SJCRH30 (cell line): ENCODE results near the gene TMCO1. TPM values are rescaled to one million over a fixed set of nuclear protein-coding genes. Genes with fewer than 3 reads are reported as not detected.
"Not testable (repeated sequence)": the region's sequence is repeated elsewhere in the genome, so short reads cannot be mapped to it uniquely, and the experiment has no call there.

Experiments used
- DNase-seq, 2 experiments: peaks; one replicate each; pipeline ENCODE4 v3.0.0-alpha.2; 2015 to 2020
- H3K27ac ChIP-seq: fragments of 250-450 bp; sonication (Bioruptor Pico); 2 replicates; pipeline ENCODE4 v1.5.1; 2020; ENCODE audit warnings: mild to moderate bottlenecking, moderate library complexity
- H3K27me3 ChIP-seq: fragments of 250-450 bp; sonication (Bioruptor Pico); 2 replicates; pipeline ENCODE4 v1.5.1; 2020; ENCODE audit warnings: mild to moderate bottlenecking, moderate library complexity
- H3K36me3 ChIP-seq: fragments of 250-450 bp; sonication (Bioruptor Pico); 2 replicates; pipeline ENCODE4 v1.5.1; 2020; ENCODE audit warnings: mild to moderate bottlenecking, moderate library complexity
- H3K4me1 ChIP-seq: fragments of 250-450 bp; sonication (Bioruptor Pico); 2 replicates; pipeline ENCODE4 v1.5.1; 2020; ENCODE audit warnings: mild to moderate bottlenecking, moderate library complexity
- H3K4me3 ChIP-seq: fragments of 250-450 bp; sonication (Bioruptor Pico); 2 replicates; pipeline ENCODE4 v1.5.1; 2020; ENCODE audit warnings: mild to moderate bottlenecking, moderate library complexity
- H3K9me3 ChIP-seq: fragments of 250-450 bp; sonication (Bioruptor Pico); replicated peaks from 2 replicates; pipeline ENCODE4 v1.5.1; 2020; ENCODE audit warnings: mild to moderate bottlenecking, moderate library complexity
- total RNA-seq: library from RNA; depleted of rRNA; stranded (reverse); fragments of >200 nt; shearing (Covaris generic); gene quantifications from 2 replicates; pipeline ENCODE4 v1.2.3, GENCODE V29; 2014; rRNA removed

Gene TMCO1
- total RNA-seq, 1 experiment from 2014 or later = 82.8 TPM

DNA sequence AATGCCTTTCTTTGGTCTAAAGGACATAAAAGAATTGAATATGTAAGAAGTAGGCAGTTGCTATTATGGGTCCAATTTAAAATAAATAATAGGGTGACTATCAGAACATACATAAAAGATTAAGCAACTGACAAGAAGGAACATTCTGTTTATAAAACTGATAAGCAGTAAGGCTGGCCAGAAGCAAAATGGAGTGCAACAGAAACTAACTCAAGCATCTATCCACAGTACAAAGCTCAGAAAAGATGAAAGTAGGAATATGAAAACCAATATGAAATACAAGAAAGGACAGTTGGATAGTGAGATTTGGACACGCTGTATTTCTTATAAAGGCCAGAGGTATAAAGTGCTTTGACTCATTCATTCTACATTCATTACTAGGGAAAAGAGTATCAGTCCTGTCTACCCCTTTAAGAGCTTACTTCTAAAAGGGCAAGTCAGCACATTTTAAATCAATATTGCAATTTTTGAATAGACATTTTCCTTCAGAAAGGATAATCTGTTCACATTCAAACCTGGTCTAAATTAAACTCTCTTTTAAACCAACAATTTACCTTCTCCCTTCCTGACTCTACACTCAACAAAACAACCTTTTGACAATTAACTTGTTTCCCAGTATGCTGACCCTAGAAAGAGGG, 84.7 kb downstream of the TMCO1 start:
- Histone ChIP-seq H3K27me3 (no peaks in the 10 kb centered on the region), H3K9me3 (no peaks in the 10 kb centered on the region)
- no peak for DNase-seq

DNA sequence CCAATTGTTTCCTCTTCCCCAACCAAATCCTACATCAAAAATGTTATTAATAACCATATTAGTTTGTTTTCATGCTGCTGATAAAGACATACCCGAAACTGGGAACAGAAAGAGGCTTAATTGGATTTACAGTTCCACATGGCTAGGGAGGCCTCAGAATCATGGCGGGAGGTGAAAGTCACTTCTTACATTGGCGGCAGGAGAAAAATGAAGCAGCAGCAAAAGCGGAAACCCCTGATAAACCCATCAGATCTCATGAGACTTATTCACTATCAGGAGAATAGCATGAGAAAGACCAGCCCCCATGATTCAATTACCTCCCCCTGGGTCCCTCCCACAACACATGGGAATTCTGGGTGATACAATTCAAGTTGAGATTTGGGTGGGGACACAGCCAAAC, 87.9 kb downstream of the TMCO1 start:
- peaks cover 56% of the 10 kb centered on the region for H3K36me3 ChIP-seq
- not testable (repeated sequence) for DNase-seq, H3K27me3 ChIP-seq, H3K9me3 ChIP-seq, H3K4me1 ChIP-seq, H3K4me3 ChIP-seq, H3K27ac ChIP-seq

More for the DNA sequence above, 84.7 kb downstream of the TMCO1 start:
- no peak overlapping the region for H3K4me3 ChIP-seq
- peaks cover 60% of the 10 kb centered on the region for H3K36me3 ChIP-seq
- H3K27ac ChIP-seq = no peak overlapping the region
- no peaks in the 10 kb centered on the region for H3K4me1 ChIP-seq

DNA sequence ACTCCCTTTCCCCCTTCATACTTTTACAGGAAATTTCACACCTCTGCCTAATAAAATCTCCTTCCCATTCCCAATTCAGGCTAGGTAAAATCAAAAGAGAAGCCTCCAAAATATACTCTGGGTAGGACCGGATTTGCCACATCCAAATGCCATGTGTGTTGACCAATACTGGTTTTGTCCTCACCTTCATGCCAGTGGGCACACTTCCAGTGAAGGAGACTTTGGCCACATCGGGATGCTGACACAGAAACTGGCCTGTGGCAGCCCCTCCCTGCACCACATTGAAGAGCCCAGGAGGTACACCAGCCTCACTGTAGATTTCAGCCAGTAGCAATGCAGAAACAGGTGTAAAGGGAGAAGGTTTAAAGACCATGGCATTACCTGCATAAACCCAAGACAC, 88.4 kb downstream of the TMCO1 start:
- Histone ChIP-seq H3K9me3 (no peaks in the 10 kb centered on the region), H3K4me3 (no peak overlapping the region), H3K27ac (no peak overlapping the region), H3K27me3 (no peaks in the 10 kb centered on the region), H3K36me3 (peaks cover 60% of the 10 kb centered on the region), H3K4me1 (no peaks in the 10 kb centered on the region)
- no peak for DNase-seq

DNA sequence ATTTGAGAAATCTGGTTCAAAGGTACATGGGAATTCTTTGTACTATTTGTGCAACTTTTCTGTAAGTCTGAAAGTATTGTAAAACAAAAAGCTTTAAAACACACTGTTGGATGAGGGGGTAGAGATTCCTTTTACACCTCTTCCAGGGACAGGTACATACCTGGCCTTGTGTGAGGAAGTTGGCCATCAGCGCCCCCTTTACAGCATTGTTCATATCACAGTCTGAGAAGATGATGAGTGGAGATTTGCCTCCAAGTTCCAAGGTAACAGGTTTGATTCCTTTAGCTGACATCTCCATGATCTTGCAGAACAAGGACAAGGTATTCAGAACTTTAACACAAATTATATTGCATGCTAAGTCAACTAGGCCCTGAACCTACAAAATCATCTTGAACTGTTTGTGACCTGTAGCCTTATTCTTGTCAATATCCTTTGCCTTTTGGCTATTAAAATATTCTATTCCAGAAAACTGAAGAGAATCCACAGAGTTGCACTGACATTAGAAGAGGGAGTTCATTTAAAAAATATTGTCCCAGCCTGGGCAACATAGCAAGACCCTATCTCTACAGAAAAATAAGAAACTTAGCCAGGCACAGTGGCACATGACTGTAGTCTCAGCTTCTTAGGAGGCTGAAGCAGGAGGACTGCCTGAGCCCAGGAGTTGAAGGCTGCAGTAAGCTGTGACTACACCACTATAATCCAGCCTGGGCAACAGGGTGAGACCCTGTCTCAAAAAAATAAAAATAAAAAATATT, 89.2 kb downstream of the TMCO1 start:
- Histone ChIP-seq H3K27ac (no peak overlapping the region), H3K4me3 (no peak overlapping the region), H3K4me1 (no peaks in the 10 kb centered on the region), H3K27me3 (no peaks in the 10 kb centered on the region), H3K36me3 (peaks cover 59% of the 10 kb centered on the region), H3K9me3 (no peaks in the 10 kb centered on the region)
- DNase-seq = no peak

DNA sequence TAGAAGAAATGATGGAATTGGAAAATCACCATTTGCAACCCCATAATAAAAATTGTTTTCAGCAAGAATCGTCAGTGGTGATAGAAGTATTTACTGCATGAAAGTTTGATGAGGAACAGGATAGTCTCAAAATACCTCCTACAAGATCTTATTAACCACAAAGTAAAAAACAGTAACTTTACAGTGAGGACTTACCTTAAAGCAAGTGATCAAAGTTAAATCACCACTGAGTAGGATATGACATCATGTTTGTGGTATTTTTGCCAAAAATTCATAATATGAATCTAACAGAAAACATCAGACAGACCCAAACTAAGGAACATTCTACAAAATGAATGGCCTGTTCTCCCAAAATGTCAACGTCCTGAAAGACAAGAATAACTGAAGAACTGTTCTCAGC, 90.2 kb downstream of the TMCO1 start:
- peaks cover 57% of the 10 kb centered on the region for H3K36me3 ChIP-seq
- DNase-seq = no peak

More for the DNA sequence above, 90.2 kb downstream of the TMCO1 start:
- no peak overlapping the region for H3K4me3 ChIP-seq
- H3K27ac ChIP-seq = no peak overlapping the region
- no peaks in the 10 kb centered on the region for H3K9me3 ChIP-seq
- no peaks in the 10 kb centered on the region for H3K27me3 ChIP-seq
- H3K4me1 ChIP-seq = no peaks in the 10 kb centered on the region

Other genes with a start within 250 kb of the TMCO1 start
- not detected in 2 replicates for gene LRRC52, start 224.9 kb downstream of the TMCO1 start, total RNA-seq
- gene MGST3, start 137.6 kb downstream of the TMCO1 start, total RNA-seq = 27.8 and 33.1 TPM in 2 replicates
- gene ALDH9A1, start 70.3 kb downstream of the TMCO1 start, total RNA-seq = 34.7 and 37.4 TPM in 2 replicates
- 84.2 and 85.0 TPM in 2 replicates for gene UCK2, start 58.7 kb upstream of the TMCO1 start, total RNA-seq